ENCODE results near the gene PODXL. TPM values are rescaled to one million over a fixed set of nuclear protein-coding genes. Genes with fewer than 3 reads are reported as not detected.

The PODXL gene
- total and polyA plus RNA-seq, 2 of the 8 experiments (the other 6 are each of a cell fraction or from before 2014, with no cell fraction given): 638 to 925 TPM

DNA sequence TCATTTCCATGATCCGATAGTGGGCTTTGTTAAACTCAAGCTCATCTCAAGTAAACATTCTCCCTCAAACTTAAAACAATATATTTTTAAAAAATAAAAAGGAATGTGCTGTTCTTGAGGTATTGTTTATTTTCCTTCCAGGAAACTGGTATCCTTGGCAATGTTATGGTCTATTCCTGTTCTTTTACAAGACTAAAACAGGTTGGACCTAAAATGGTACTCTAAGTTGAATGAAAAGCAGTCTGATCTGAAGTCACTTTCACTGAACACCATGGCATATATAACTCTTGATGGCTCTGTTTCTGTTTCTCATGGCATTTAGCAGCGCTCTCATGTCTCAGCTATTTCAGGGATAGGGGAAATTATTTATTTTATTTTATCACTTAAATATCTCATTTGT lies 70.1 kb downstream of the PODXL start:
- Histone ChIP-seq H2BK15ac (ENCODE audit: low read length) (no peak overlapping the region), H2AFZ (ENCODE audit: low read length) (no peak overlapping the region), H4K91ac (replicated peaks; ENCODE audit: insufficient read length, low read length) (no peak overlapping the region), H2BK120ac (replicated peaks; ENCODE audit: low read depth, low read length) (no peak overlapping the region), H3K4me2 (ENCODE audit: insufficient read depth in 1 of 2, low read depth in 2 of 2, low read length in 2 of 2) (no peak overlapping the region), H3K27me3 (replicated peaks in 1 of 4; ENCODE audit: control insufficient read depth in 3 of 4, extremely low read depth in 1 of 4, insufficient read depth in 3 of 4, low read length in 3 of 4) (no peaks in the 10 kb centered on the region), H3K23ac (ENCODE audit: insufficient read length) (no peak overlapping the region), H2BK12ac (ENCODE audit: low read depth, low read length) (no peak overlapping the region), H2AK5ac (ENCODE audit: low read depth, low read length) (no peak overlapping the region), H3K27ac (ENCODE audit: low read depth, low read length) (no peak overlapping the region), H3K14ac (ENCODE audit: insufficient read length) (no peak overlapping the region), H3K9ac (replicated peaks in 1 of 4; ENCODE audit: extremely low read depth in 1 of 4, low read depth in 3 of 4, low read length in 3 of 4) (no peak overlapping the region), H3K23me2 (ENCODE audit: low read depth, low read length) (no peaks in the 10 kb centered on the region), H3K4ac (replicated peaks; ENCODE audit: insufficient read length, low read depth, low read length) (no peak overlapping the region), H3K79me2 (ENCODE audit: control insufficient read depth in 1 of 2, insufficient read depth in 2 of 2, low read length in 2 of 2) (no peaks in the 10 kb centered on the region), H3K9me3 (ENCODE audit: insufficient read depth in 2 of 2, low read depth in 1 of 2, low read length in 1 of 2) (no peaks in the 10 kb centered on the region), H4K8ac (ENCODE audit: extremely low read depth, insufficient read depth, low read length) (no peak overlapping the region), H3K4me1 (replicated peaks in 1 of 4; ENCODE audit: control insufficient read depth in 3 of 4, insufficient read depth in 4 of 4, low read length in 3 of 4) (no peaks in the 10 kb centered on the region), H3K79me1 (ENCODE audit: low read depth, low read length) (no peaks in the 10 kb centered on the region), H2BK5ac (ENCODE audit: low read depth, low read length) (no peak overlapping the region), H3K36me3 (ENCODE audit: control insufficient read depth in 2 of 4, insufficient read depth in 4 of 4, low read length in 3 of 4) (peaks cover 0 to 2% (median 0%) of the 10 kb centered on the region in 4 experiments; a peak in 1 of 8 replicates), H3K4me3 (ENCODE audit: extremely low read depth in 1 of 4, insufficient read depth in 2 of 4, low read depth in 3 of 4, low read length in 4 of 4) (no peak overlapping the region), H3K18ac (ENCODE audit: extremely low read depth, low read length) (no peak overlapping the region), H3K56ac (replicated peaks; ENCODE audit: insufficient read length, low read depth, low read length) (no peak overlapping the region), H4K20me1 (replicated peaks in 1 of 2; ENCODE audit: control insufficient read depth in 1 of 2, insufficient read depth in 2 of 2, low read length in 2 of 2) (no peaks in the 10 kb centered on the region), H2BK20ac (ENCODE audit: low read length) (no peak overlapping the region), H4K5ac (ENCODE audit: insufficient read length, low read depth, low read length) (no peak overlapping the region)
- no peak for FAIRE-seq
- DNase-seq (ENCODE audit: low read depth in 1 of 2, low spot score in 2 of 2): no peak
- ChIA-PET CTCF (ENCODE audit: partially characterized antibody) (interaction anchor here (0.7 to 1.1 kb wide), 2 partner anchors 10 to 25 kb away, joined by 4 read pairs; no protein-coding TSS in a partner anchor), POLR2A (ENCODE audit: partially characterized antibody) (interaction anchor here (1.0 kb wide), 1 partner anchor 10 kb away, joined by 3 read pairs; no protein-coding TSS in a partner anchor)
- TF ChIP-seq, protein P1, sequence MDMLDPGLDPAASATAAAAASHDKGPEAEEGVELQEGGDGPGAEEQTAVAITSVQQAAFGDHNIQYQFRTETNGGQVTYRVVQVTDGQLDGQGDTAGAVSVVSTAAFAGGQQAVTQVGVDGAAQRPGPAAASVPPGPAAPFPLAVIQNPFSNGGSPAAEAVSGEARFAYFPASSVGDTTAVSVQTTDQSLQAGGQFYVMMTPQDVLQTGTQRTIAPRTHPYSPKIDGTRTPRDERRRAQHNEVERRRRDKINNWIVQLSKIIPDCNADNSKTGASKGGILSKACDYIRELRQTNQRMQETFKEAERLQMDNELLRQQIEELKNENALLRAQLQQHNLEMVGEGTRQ (IDR thresholded peaks at IDR 0.05; ENCODE audit: low read length): no peak
- TF ChIP-seq RAD21 (IDR thresholded peaks at IDR 0.05 in 1 of 2, conservative IDR thresholded peaks at IDR 0.05 in 1 of 2; ENCODE audit: low read depth in 2 of 2, low read length in 2 of 2) (no peak), KDM4A (IDR thresholded peaks at IDR 0.05; ENCODE audit: low read depth, low read length, severe bottlenecking) (no peak), BRCA1 (IDR thresholded peaks at IDR 0.05; ENCODE audit: low read depth, low read length) (no peak), POLR2A (IDR thresholded peaks at IDR 0.05; ENCODE audit: control extremely low read depth in 1 of 2, low read depth in 2 of 2, low read length in 2 of 2) (no peak), YY1 (IDR thresholded peaks at IDR 0.05; ENCODE audit: low read depth, low read length) (no peak), FOSL1 (IDR thresholded peaks at IDR 0.05; ENCODE audit: insufficient read depth, low read depth, low read length) (no peak), NANOG (IDR thresholded peaks at IDR 0.05; ENCODE audit: insufficient read depth, low read depth, low read length, poor library complexity, severe bottlenecking) (no peak), NRF1 (IDR thresholded peaks at IDR 0.05; ENCODE audit: low read depth, low read length) (no peak)
- TF ChIP-seq, protein P2, sequence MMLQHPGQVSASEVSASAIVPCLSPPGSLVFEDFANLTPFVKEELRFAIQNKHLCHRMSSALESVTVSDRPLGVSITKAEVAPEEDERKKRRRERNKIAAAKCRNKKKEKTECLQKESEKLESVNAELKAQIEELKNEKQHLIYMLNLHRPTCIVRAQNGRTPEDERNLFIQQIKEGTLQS (IDR thresholded peaks at IDR 0.05; ENCODE audit: insufficient read depth, low read depth, low read length): no peak
- TF ChIP-seq, protein P3, sequence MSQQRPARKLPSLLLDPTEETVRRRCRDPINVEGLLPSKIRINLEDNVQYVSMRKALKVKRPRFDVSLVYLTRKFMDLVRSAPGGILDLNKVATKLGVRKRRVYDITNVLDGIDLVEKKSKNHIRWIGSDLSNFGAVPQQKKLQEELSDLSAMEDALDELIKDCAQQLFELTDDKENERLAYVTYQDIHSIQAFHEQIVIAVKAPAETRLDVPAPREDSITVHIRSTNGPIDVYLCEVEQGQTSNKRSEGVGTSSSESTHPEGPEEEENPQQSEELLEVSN (IDR thresholded peaks at IDR 0.05): no peak
- 95% methylated on average over 2 of the region's 2 CpGs; no CpG with 5 or more reads in 1 of the 2 experiments for WGBS, 2 experiments (ENCODE audit: extremely low coverage in 1 of 2, insufficient coverage in 1 of 2, insufficient read length in 1 of 2, insufficient replicate concordance in 2 of 2, low coverage in 1 of 2, low lambda C conversion rate in 2 of 2, missing lambda C conversion rate in 1 of 2)

Measured in H1 (cell line).